Measurements from ENCODE around the gene SNORC.

SNORC gene

GRCh38 chr2:232884001-232884421 is 13.9 kb downstream of the SNORC start:
- no peak for DNase-seq

GRCh38 chr2:232884549-232885263 is 14.6 kb downstream of the SNORC start:
- no peak for DNase-seq

- DNase-seq, result no peak
Observed at GRCh38 chr2:232885264-232885961, 15.3 kb downstream of the SNORC start.

- no peak for DNase-seq
Observed at GRCh38 chr2:232886176-232886575, 16.1 kb downstream of the SNORC start.

- no peak for DNase-seq
Observed at GRCh38 chr2:232886632-232887031, 16.6 kb downstream of the SNORC start.

GRCh38 chr2:232887171-232887850 is 17.2 kb downstream of the SNORC start:
- DNase-seq, result no peak

- no peak for DNase-seq
Observed at GRCh38 chr2:232888099-232888836, 18.2 kb downstream of the SNORC start.

- DNase-seq, result no peak
Observed at GRCh38 chr2:232888839-232889529, 18.9 kb downstream of the SNORC start.

GRCh38 chr2:232889876-232890401 is 19.9 kb downstream of the SNORC start:
- no peak for DNase-seq

- no peak for DNase-seq
Observed at GRCh38 chr2:232890536-232890895, 20.5 kb downstream of the SNORC start.

GRCh38 chr2:232890896-232891601 is 21.0 kb downstream of the SNORC start:
- no peak for DNase-seq

GRCh38 chr2:232891621-232892071 is 21.6 kb downstream of the SNORC start:
- DNase-seq, result no peak

- DNase-seq, result no peak
Observed at GRCh38 chr2:232892221-232892620, 22.2 kb downstream of the SNORC start.

GRCh38 chr2:232892843-232893242 is 22.8 kb downstream of the SNORC start:
- DNase-seq, result no peak

- no peak for DNase-seq
Observed at GRCh38 chr2:232893834-232894233, 23.8 kb downstream of the SNORC start.

- no peak for DNase-seq
Observed at GRCh38 chr2:232894251-232894650, 24.2 kb downstream of the SNORC start.

- no peak for DNase-seq
Observed at GRCh38 chr2:232894746-232895145, 24.7 kb downstream of the SNORC start.

GRCh38 chr2:232896111-232896510 is 26.0 kb downstream of the SNORC start:
- no peak for DNase-seq

- no peak for DNase-seq
Observed at GRCh38 chr2:232896720-232897597, 26.9 kb downstream of the SNORC start.

- no peak for DNase-seq
Observed at GRCh38 chr2:232897598-232898408, 27.7 kb downstream of the SNORC start.
